A549 (cell line): ENCODE results near the gene SLC22A2. TPM values are rescaled to one million over a fixed set of nuclear protein-coding genes. Genes with fewer than 3 reads are reported as not detected.
A peak's percentile ranks its signal among the peaks of the same experiment; 100 is the strongest.

ENCODE experiments used
- ATAC-seq, 2 experiments: fragments of 200-7000 bp in 1 of 2; fragments of >200 bp in 1 of 2; cut with Nextera tagmentation in 1 of 2; cut with Tn5 transposase in 1 of 2; 3 replicates each; pipeline versions ENCODE4 v1.8.0 to v1.9.1; 2018 to 2020; ENCODE audit warnings: mild to moderate bottlenecking in 1 of 2, moderate library complexity in 1 of 2
- CTCF ChIA-PET: fragments of 300-600 bp; sonication (Branson Sonifier 250); formaldehyde crosslinking; extraction: SDS; loops from one replicate; lab custom pipeline; 2021; ENCODE audit warnings: antibody characterized with exemption, inconsistent platforms; lab: Yijun Ruan, JAX
- POLR2A ChIA-PET: fragments of 350-600 bp; formaldehyde crosslinking; extraction: SDS; loops from one replicate; lab custom pipeline; 2021; ENCODE audit warnings: antibody characterized with exemption, inconsistent platforms; lab: Yijun Ruan, JAX
- DNase-seq, 2 experiments: peaks; one replicate each; pipeline versions ENCODE4 v3.0.0 to v3.0.0-alpha.2; 2011 to 2016; ENCODE audit warnings: low read depth in 1 of 2, low spot score in 1 of 2
- FAIRE-seq: peaks from 2 replicates; lab custom pipeline; 2011; peaks lifted over from hg19 to GRCh38; lab: Jason Lieb, UNC
- H3K27ac ChIP-seq, 2 experiments: fragments of >200 bp; sonication (Bioruptor Twin); formaldehyde crosslinking; 3 replicates each; pipeline ENCODE4 v1.5.1; 2016 to 2017
- H3K4me1 ChIP-seq: fragments of >200 bp; sonication (Bioruptor Twin); formaldehyde crosslinking; 3 replicates; pipeline ENCODE4 v1.6.1; 2016
- H3K4me2 ChIP-seq: fragments of >200 bp; sonication (Bioruptor Twin); formaldehyde crosslinking; 3 replicates; pipeline ENCODE4 v1.6.1; 2016
- H3K4me3 ChIP-seq: fragments of >200 bp; sonication (Bioruptor Twin); formaldehyde crosslinking; 3 replicates; pipeline ENCODE4 v1.5.1; 2016
- H3K9me3 ChIP-seq: fragments of >200 bp; sonication (Bioruptor Twin); formaldehyde crosslinking; 3 replicates; pipeline ENCODE4 v1.6.1; 2016
- CBX2 ChIP-seq: fragments of 200-600 bp; sonication (generic); IDR thresholded peaks from 2 replicates; pipeline ENCODE4 v1.6.1; 2016; ENCODE audit warnings: low read depth, mild to moderate bottlenecking, borderline replicate concordance
- CEBPB ChIP-seq, 2 experiments: fragments of >200 bp in 1 of 2; sonication (Bioruptor Twin) in 1 of 2; formaldehyde crosslinking in 1 of 2; IDR thresholded peaks; 2 replicates each; pipeline ENCODE4 v1.6.1; 2012 to 2016
- EP300 ChIP-seq, 2 experiments: fragments of >200 bp; sonication (Bioruptor Twin); formaldehyde crosslinking; IDR thresholded peaks; 2 replicates in 1 of 2; 3 replicates in 1 of 2; pipeline ENCODE4 v1.6.1; 2016 to 2017
- FOSL2 ChIP-seq, 2 experiments: fragments of 450-650 bp in 1 of 2; fragments of >200 bp in 1 of 2; sonication (Bioruptor Twin) in 1 of 2; formaldehyde crosslinking; IDR thresholded peaks; 2 replicates each; pipeline versions ENCODE4 v1.5.0 to v1.6.1; 2016 to 2020; ENCODE audit warnings: mild to moderate bottlenecking in 1 of 2, moderate library complexity in 1 of 2
- FOXS1 ChIP-seq: fragments of 250-450 bp; sonication (Bioruptor Pico); IDR thresholded peaks from 2 replicates; pipeline ENCODE4 v1.5.0; 2020; ENCODE audit warnings: mild to moderate bottlenecking, moderate library complexity
- GATA3 ChIP-seq: IDR thresholded peaks from 2 replicates; pipeline ENCODE4 v1.6.1; 2012; ENCODE audit warnings: borderline replicate concordance
- HDAC2 ChIP-seq: fragments of 200-600 bp; sonication (generic); IDR thresholded peaks from 2 replicates; pipeline ENCODE4 v1.6.1; 2016
- HEYL ChIP-seq: fragments of 250-450 bp; sonication (Bioruptor Pico); IDR thresholded peaks from 2 replicates; pipeline ENCODE4 v1.8.0; 2021; ENCODE audit warnings: mild to moderate bottlenecking, moderate library complexity
- HOXB13 ChIP-seq: fragments of 250-450 bp; sonication (Bioruptor Pico); IDR thresholded peaks from 2 replicates; pipeline ENCODE4 v1.5.0; 2020; ENCODE audit warnings: low read depth, mild to moderate bottlenecking, moderate library complexity
- HOXB5 ChIP-seq: fragments of 250-450 bp; sonication (Bioruptor Pico); IDR thresholded peaks from 2 replicates; pipeline ENCODE4 v1.5.0; 2020; ENCODE audit warnings: mild to moderate bottlenecking, moderate library complexity
- JUN ChIP-seq, 2 experiments: fragments of >200 bp; sonication (Bioruptor Twin); formaldehyde crosslinking; IDR thresholded peaks; 2 replicates in 1 of 2; 3 replicates in 1 of 2; pipeline ENCODE4 v1.6.1; 2016 to 2017
- JUNB ChIP-seq: fragments of >200 bp; sonication (Bioruptor Twin); formaldehyde crosslinking; IDR thresholded peaks from 2 replicates; pipeline ENCODE4 v1.6.1; 2016
- KDM1A ChIP-seq: fragments of 200-600 bp; sonication (generic); IDR thresholded peaks from 2 replicates; pipeline ENCODE4 v1.6.1; 2016; ENCODE audit warnings: low read depth, mild to moderate bottlenecking
- MAZ ChIP-seq: fragments of 150-350 bp; IDR thresholded peaks from 2 replicates; pipeline ENCODE4 v1.6.1; 2014; ENCODE audit warnings: antibody characterized with exemption, low read depth, low read length, borderline replicate concordance
- MYC ChIP-seq: IDR thresholded peaks from 2 replicates; pipeline ENCODE4 v1.6.1; 2012; ENCODE audit warnings: mild to moderate bottlenecking, inconsistent platforms, low read length, improper control_type of control experiment, borderline replicate concordance
- NFE2L2 ChIP-seq: fragments of 150-350 bp; conservative IDR thresholded peaks from 2 replicates; pipeline ENCODE4 v1.6.1; 2014; ENCODE audit warnings: low read length
- POLR2AphosphoS2 ChIP-seq: conservative IDR thresholded peaks from 2 replicates; pipeline ENCODE4 v1.6.1; 2012; ENCODE audit warnings: low read length, improper control_type of control experiment, inconsistent platforms
- RARB ChIP-seq: fragments of 250-450 bp; sonication (Bioruptor Pico); IDR thresholded peaks from 2 replicates; pipeline ENCODE4 v1.8.0; 2021; ENCODE audit warnings: mild to moderate bottlenecking, moderate library complexity
- RFX5 ChIP-seq: fragments of 450-650 bp; IDR thresholded peaks from 2 replicates; pipeline ENCODE4 v1.7.1; 2014; ENCODE audit warnings: antibody characterized with exemption, mild to moderate bottlenecking, moderate library complexity
- RNF2 ChIP-seq: fragments of 200-600 bp; sonication (generic); IDR thresholded peaks from 2 replicates; pipeline ENCODE4 v1.6.1; 2016; ENCODE audit warnings: low read depth, mild to moderate bottlenecking, antibody characterized with exemption, moderate library complexity, borderline replicate concordance
- SMC3 ChIP-seq: fragments of >200 bp; sonication (Bioruptor Twin); formaldehyde crosslinking; IDR thresholded peaks from 3 replicates; pipeline ENCODE4 v1.6.1; 2018; ENCODE audit warnings: inconsistent platforms
- TP53 ChIP-seq: fragments of 250-450 bp; sonication (Bioruptor Pico); IDR thresholded peaks from 2 replicates; pipeline ENCODE4 v1.5.0; 2021; ENCODE audit warnings: mild to moderate bottlenecking, moderate library complexity
- ZC3H11A ChIP-seq: fragments of 450-650 bp; IDR thresholded peaks from 2 replicates; pipeline ENCODE4 v1.6.1; 2014; ENCODE audit warnings: antibody characterized with exemption, mild to moderate bottlenecking
- WGBS: methylation state at CpG from one replicate; pipeline ENCODE4 v1.1.6; 2017; ENCODE audit errors: missing lambda C conversion rate; 5-methylcytosine and 5-hydroxymethylcytosine counted together
- polyA plus RNA-seq, 4 experiments: library from polyadenylated mRNA; depleted of rRNA in 3 of 4; stranded (reverse); fragments of >200 nt; fragmentation: RNase III in 1 of 4; extraction: RNeasy Plus Mini Kit Qiagen cat#74134 plus additional on column Dnase treatment in 1 of 4; gene quantifications; 2 replicates in 3 of 4; 3 replicates in 1 of 4; pipeline ENCODE4 v1.2.3, GENCODE V29; 2011 to 2017
- TF ChIP-seq, protein P1 (sequence below): fragments of 200-600 bp; sonication (generic); IDR thresholded peaks from 2 replicates; pipeline ENCODE4 v1.6.1; 2016; ENCODE audit warnings: antibody characterized with exemption, mild to moderate bottlenecking, moderate library complexity
- TF ChIP-seq, protein P2 (sequence below): IDR thresholded peaks from 2 replicates; pipeline ENCODE4 v1.6.1; 2012
- TF ChIP-seq, protein P3 (sequence below): fragments of >200 bp; sonication (Bioruptor Twin); formaldehyde crosslinking; IDR thresholded peaks from 2 replicates; pipeline ENCODE4 v1.6.1; 2016
- TF ChIP-seq, protein P4 (sequence below): fragments of >200 bp; sonication (Bioruptor Twin); formaldehyde crosslinking; IDR thresholded peaks from 3 replicates; pipeline ENCODE4 v1.5.1; 2016

SLC22A2 gene
- polyA plus RNA-seq, 2 of the 4 experiments (the other 2 are of a cell fraction), result 0.04 TPM; not detected in 1

DNA sequence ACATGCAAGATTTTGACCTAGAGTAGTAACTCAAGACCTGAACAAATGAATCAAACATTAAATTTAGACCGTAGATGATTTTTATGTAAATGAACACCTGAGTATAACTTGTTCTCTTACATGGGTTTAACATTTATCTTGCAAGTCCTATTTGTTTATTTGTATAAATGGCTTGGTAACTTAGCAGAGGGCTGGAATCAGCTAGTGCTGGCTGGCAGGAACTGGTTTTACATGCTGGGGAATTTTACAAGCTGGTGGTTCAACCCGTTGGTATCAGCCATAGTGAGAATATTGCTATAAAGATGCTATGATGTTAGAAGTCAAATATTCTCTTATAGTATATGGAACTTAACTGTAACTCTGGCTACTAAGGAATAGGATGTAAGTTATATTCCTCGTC is 8.9 kb downstream of the SLC22A2 start:
- Histone ChIP-seq H3K9me3 (no peaks in the 10 kb centered on the region), H3K27ac (peak overlapping the region; percentile 63 to 86; a peak in 5 of 6 replicates), H3K4me3 (no peak overlapping the region), H3K4me2 (no peak overlapping the region), H3K4me1 (peaks cover 57% of the 10 kb centered on the region)
- ChIA-PET POLR2A (no interaction called here), CTCF (no interaction called here)
- WGBS, result 74% methylated on average over 3 of the region's 3 CpGs
- TF ChIP-seq KDM1A, result no peak
- no peak for TF ChIP-seq MYC
- TF ChIP-seq, protein P1, sequence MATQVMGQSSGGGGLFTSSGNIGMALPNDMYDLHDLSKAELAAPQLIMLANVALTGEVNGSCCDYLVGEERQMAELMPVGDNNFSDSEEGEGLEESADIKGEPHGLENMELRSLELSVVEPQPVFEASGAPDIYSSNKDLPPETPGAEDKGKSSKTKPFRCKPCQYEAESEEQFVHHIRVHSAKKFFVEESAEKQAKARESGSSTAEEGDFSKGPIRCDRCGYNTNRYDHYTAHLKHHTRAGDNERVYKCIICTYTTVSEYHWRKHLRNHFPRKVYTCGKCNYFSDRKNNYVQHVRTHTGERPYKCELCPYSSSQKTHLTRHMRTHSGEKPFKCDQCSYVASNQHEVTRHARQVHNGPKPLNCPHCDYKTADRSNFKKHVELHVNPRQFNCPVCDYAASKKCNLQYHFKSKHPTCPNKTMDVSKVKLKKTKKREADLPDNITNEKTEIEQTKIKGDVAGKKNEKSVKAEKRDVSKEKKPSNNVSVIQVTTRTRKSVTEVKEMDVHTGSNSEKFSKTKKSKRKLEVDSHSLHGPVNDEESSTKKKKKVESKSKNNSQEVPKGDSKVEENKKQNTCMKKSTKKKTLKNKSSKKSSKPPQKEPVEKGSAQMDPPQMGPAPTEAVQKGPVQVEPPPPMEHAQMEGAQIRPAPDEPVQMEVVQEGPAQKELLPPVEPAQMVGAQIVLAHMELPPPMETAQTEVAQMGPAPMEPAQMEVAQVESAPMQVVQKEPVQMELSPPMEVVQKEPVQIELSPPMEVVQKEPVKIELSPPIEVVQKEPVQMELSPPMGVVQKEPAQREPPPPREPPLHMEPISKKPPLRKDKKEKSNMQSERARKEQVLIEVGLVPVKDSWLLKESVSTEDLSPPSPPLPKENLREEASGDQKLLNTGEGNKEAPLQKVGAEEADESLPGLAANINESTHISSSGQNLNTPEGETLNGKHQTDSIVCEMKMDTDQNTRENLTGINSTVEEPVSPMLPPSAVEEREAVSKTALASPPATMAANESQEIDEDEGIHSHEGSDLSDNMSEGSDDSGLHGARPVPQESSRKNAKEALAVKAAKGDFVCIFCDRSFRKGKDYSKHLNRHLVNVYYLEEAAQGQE, result no peak
- TF ChIP-seq GATA3, result no peak
- no peak for TF ChIP-seq MAZ
- TF ChIP-seq, protein P2, sequence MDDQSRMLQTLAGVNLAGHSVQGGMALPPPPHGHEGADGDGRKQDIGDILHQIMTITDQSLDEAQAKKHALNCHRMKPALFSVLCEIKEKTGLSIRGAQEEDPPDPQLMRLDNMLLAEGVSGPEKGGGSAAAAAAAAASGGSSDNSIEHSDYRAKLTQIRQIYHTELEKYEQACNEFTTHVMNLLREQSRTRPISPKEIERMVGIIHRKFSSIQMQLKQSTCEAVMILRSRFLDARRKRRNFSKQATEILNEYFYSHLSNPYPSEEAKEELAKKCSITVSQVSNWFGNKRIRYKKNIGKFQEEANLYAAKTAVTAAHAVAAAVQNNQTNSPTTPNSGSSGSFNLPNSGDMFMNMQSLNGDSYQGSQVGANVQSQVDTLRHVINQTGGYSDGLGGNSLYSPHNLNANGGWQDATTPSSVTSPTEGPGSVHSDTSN, result no peak
- no peak for TF ChIP-seq RNF2
- TF ChIP-seq, protein P3, sequence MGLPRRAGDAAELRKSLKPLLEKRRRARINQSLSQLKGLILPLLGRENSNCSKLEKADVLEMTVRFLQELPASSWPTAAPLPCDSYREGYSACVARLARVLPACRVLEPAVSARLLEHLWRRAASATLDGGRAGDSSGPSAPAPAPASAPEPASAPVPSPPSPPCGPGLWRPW, result no peak
- TF ChIP-seq HDAC2, result no peak
- no peak for TF ChIP-seq TP53
- TF ChIP-seq CBX2, result no peak
- TF ChIP-seq, protein P4, sequence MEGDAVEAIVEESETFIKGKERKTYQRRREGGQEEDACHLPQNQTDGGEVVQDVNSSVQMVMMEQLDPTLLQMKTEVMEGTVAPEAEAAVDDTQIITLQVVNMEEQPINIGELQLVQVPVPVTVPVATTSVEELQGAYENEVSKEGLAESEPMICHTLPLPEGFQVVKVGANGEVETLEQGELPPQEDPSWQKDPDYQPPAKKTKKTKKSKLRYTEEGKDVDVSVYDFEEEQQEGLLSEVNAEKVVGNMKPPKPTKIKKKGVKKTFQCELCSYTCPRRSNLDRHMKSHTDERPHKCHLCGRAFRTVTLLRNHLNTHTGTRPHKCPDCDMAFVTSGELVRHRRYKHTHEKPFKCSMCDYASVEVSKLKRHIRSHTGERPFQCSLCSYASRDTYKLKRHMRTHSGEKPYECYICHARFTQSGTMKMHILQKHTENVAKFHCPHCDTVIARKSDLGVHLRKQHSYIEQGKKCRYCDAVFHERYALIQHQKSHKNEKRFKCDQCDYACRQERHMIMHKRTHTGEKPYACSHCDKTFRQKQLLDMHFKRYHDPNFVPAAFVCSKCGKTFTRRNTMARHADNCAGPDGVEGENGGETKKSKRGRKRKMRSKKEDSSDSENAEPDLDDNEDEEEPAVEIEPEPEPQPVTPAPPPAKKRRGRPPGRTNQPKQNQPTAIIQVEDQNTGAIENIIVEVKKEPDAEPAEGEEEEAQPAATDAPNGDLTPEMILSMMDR, result no peak
- TF ChIP-seq ZC3H11A, result no peak
- TF ChIP-seq HOXB13 (CRISPR knock-in tag), result no peak
- no peak for TF ChIP-seq FOXS1
- no peak for FAIRE-seq
- DNase-seq, result no peak
- ATAC-seq, result no peak

DNA sequence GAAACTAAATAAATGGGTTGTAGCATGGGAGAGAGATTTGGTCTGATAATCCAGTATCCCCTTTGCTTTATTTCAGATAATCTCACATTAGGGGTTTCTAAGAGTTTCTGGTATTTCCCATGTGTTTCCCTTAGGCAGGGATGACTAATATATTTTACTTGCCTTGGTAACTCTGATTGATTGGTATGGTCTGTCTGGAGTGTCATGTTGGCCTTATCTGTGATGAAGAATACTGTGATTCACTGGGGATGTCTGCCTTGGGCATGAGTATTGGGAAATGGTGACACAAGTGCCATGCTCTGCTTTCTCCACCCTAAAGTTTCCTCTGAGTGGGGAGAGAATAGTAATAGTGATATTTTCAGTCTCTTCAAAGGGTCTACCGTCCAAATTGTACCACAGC is 10.1 kb downstream of the SLC22A2 start:
- Histone ChIP-seq H3K4me1 (peaks cover 46% of the 10 kb centered on the region), H3K27ac (peak overlapping the region; percentile 63 to 86), H3K4me3 (no peak overlapping the region), H3K4me2 (peak overlapping the region; percentile 35), H3K9me3 (no peaks in the 10 kb centered on the region)
- WGBS, result 14% methylated on average over 1 of the region's 1 CpG
- DNase-seq, result peak; percentile 29 to 73
- no peak for FAIRE-seq
- ATAC-seq, result peak; percentile 84 to 85
- ChIA-PET CTCF (no interaction called here), POLR2A (no interaction called here)
- TF ChIP-seq HOXB13 (CRISPR knock-in tag) (no peak), CEBPB (IDR thresholded peaks at IDR 0.05) (peak in 1 of 2 experiments; percentile 56; a peak in 1 of 4 replicates), EP300 (IDR thresholded peaks at IDR 0.05) (peak in 1 of 2 experiments; percentile 44; a peak in 1 of 5 replicates), FOSL2 (IDR thresholded peaks at IDR 0.05) (no peak), FOSL2 (CRISPR knock-in tag; IDR thresholded peaks at IDR 0.05) (peak; percentile 78), HOXB5 (CRISPR knock-in tag) (peak; percentile 55; the same call in 1 of the 2 replicates), NFE2L2 (no peak), HEYL (CRISPR knock-in tag) (no peak), RFX5 (no peak), SMC3 (no peak), RARB (CRISPR knock-in tag) (no peak), JUN (IDR thresholded peaks at IDR 0.05) (no peak), POLR2AphosphoS2 (no peak), GATA3 (peak; percentile 60; the same call in 1 of the 2 replicates), TP53 (no peak), JUNB (peak; percentile 58)
- TF ChIP-seq, protein P2, result no peak
- TF ChIP-seq, protein P1, result no peak
